Measurements from ENCODE around the gene CIAO3.

DNA sequence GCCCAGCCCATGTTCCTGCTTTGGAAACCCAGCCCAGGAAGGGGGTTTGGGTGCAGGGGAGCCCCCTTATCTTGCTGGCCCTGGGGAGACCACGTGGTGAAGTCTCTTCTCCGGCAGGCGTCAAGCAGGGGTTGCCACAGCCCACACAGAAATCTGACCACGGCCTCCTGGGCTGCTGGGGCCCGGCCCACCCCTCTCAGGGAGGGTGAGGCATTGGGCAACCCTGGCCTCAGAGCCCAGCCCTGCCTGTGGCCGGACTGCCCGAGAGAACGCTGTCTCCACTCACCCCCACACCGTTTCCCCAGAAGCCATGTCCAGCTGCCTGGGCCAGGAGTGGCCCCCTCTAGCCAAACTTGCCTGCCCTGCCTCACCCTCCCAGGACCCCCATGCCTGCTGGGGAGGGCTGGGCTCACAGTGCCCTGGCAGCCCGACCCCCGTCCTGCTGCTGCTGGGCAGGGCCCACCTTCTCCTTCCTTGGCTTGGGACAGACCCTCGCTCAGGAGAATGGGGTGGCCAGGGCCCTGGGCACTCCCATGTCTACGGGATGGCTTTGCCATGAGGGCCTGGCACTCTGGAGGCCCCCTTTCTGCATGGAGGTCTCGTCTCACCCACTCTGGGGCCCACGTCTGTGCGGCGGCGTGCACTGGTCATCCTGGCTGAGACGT, 40.7 kb upstream of the CIAO3 start:
- TF ChIP-seq POLR2A (IDR thresholded peaks at IDR 0.05; ENCODE audit: low read length) (no peak), GATA1 (IDR thresholded peaks at IDR 0.05; ENCODE audit: low read depth, low read length) (no peak)
